Endodermal cell (in vitro differentiated cells): Measurements from ENCODE around the gene JAML. TPM values are rescaled to one million over a fixed set of nuclear protein-coding genes. Genes with fewer than 3 reads are reported as not detected.

Experiments
- DNase-seq: peaks from one replicate; pipeline ENCODE4 v3.0.0-alpha.2; 2017
- H3K27ac ChIP-seq: 2 replicates; pipeline ENCODE4 v1.5.1; 2013; ENCODE audit warnings: mild to moderate bottlenecking, low read depth, low read length, moderate library complexity
- H3K27me3 ChIP-seq: 2 replicates; pipeline ENCODE4 v1.6.1; 2013; ENCODE audit warnings: mild to moderate bottlenecking, low read length, moderate library complexity; ENCODE audit not compliant: insufficient read depth, control insufficient read depth, poor library complexity, severe bottlenecking
- H3K36me3 ChIP-seq: 2 replicates; pipeline ENCODE4 v1.7.0; 2013; ENCODE audit warnings: mild to moderate bottlenecking, low read length, moderate library complexity; ENCODE audit not compliant: control insufficient read depth, insufficient read depth
- H3K4me1 ChIP-seq: one replicate; pipeline ENCODE4 v1.7.0; 2013; ENCODE audit warnings: low read length; ENCODE audit not compliant: control insufficient read depth, insufficient read depth
- H3K4me3 ChIP-seq: 2 replicates; pipeline ENCODE4 v1.5.1; 2013; ENCODE audit warnings: mild to moderate bottlenecking, low read length, moderate library complexity
- H3K9ac ChIP-seq: 2 replicates; pipeline ENCODE4 v1.6.1; 2013; ENCODE audit warnings: mild to moderate bottlenecking, low read length, moderate library complexity; ENCODE audit not compliant: poor library complexity, severe bottlenecking; ENCODE audit errors: extremely low read depth
- H3K9me3 ChIP-seq: 2 replicates; pipeline ENCODE4 v1.6.1; 2013; ENCODE audit warnings: mild to moderate bottlenecking, low read length, moderate library complexity; ENCODE audit not compliant: control insufficient read depth
- H3K27ac Mint-ChIP-seq: 2 replicates; pipeline ENCODE4 v1.8.0; 2020; ENCODE audit warnings: mixed read lengths
- H3K27me3 Mint-ChIP-seq: 2 replicates; pipeline ENCODE4 v1.8.0; 2021; ENCODE audit warnings: mild to moderate bottlenecking, mixed read lengths; ENCODE audit not compliant: insufficient read depth
- H3K36me3 Mint-ChIP-seq: 2 replicates; pipeline ENCODE4 v1.8.0; 2020; ENCODE audit warnings: low read depth, mixed read lengths
- H3K4me1 Mint-ChIP-seq: 2 replicates; pipeline ENCODE4 v1.8.0; 2020; ENCODE audit warnings: mixed read lengths
- H3K4me3 Mint-ChIP-seq: 2 replicates; pipeline ENCODE4 v1.8.0; 2020; ENCODE audit warnings: mild to moderate bottlenecking, moderate library complexity, mixed read lengths
- H3K9me3 Mint-ChIP-seq: 2 replicates; pipeline ENCODE4 v1.8.0; 2020; ENCODE audit warnings: mild to moderate bottlenecking, mixed read lengths
- CTCF ChIP-seq: fragments of 200-600 bp; sonication (generic); conservative IDR thresholded peaks from 2 replicates; pipeline ENCODE4 v1.5.0; 2021; ENCODE audit warnings: antibody characterized with exemption, mild to moderate bottlenecking
- WGBS, 2 experiments: methylation state at CpG; one replicate each; pipeline versions ENCODE4 v1.1.5 to v1.1.7; 2013; ENCODE audit warnings: missing lambda C conversion rate in 2 of 2, mixed read lengths in 1 of 2; ENCODE audit not compliant: insufficient coverage in 1 of 2, insufficient read length in 1 of 2; 5-methylcytosine and 5-hydroxymethylcytosine counted together
- total RNA-seq, 2 donors: library from RNA; stranded (reverse); fragmentation: NEBNext Ultra II Directional in 1 of 2; extraction: Animal tissue kit (Norgen Biotek cat#: 25700) in 1 of 2; gene quantifications; 2 replicates in 1 of 2; 3 replicates in 1 of 2; pipeline ENCODE4 v1.2.1, GENCODE V29; 2021

The JAML gene
- total RNA-seq, 2 donors from 2014 or later: 0.40 to 0.55 TPM

GRCh38 chr11:118145285-118146227 lies 79.3 kb downstream of the JAML start:
- Mint-ChIP-seq H3K27ac (no peak overlapping the region), H3K9me3 (no peaks in the 10 kb centered on the region), H3K4me3 (peak overlapping the region; percentile 63), H3K4me1 (peaks cover 8% of the 10 kb centered on the region), H3K36me3 (no peaks in the 10 kb centered on the region), H3K27me3 (peaks cover 90% of the 10 kb centered on the region)
- TF ChIP-seq CTCF: peak; percentile 95
- 0 to 1% methylated on average over 12 to 78 of the region's 78 CpGs for WGBS, 2 experiments
- Histone ChIP-seq H3K27me3 (peaks cover 79% of the 10 kb centered on the region), H3K9ac (no peak overlapping the region), H3K36me3 (no peaks in the 10 kb centered on the region), H3K9me3 (no peaks in the 10 kb centered on the region), H3K4me3 (peak overlapping the region; percentile 79), H3K27ac (no peak overlapping the region), H3K4me1 (no peaks in the 10 kb centered on the region)
- peak; percentile 97 for DNase-seq

GRCh38 chr11:118144301-118145268 lies 80.2 kb downstream of the JAML start:
- H3K36me3 Mint-ChIP-seq: no peaks in the 10 kb centered on the region
- Histone ChIP-seq H3K9me3 (no peaks in the 10 kb centered on the region), H3K4me3 (no peak overlapping the region), H3K9ac (no peak overlapping the region), H3K36me3 (no peaks in the 10 kb centered on the region), H3K4me1 (no peaks in the 10 kb centered on the region), H3K27ac (no peak overlapping the region), H3K27me3 (peaks cover 73% of the 10 kb centered on the region)
- DNase-seq: no peak
- peaks cover 87% of the 10 kb centered on the region for H3K27me3 Mint-ChIP-seq
- no peaks in the 10 kb centered on the region for H3K9me3 Mint-ChIP-seq
- H3K4me1 Mint-ChIP-seq: peaks cover 8% of the 10 kb centered on the region
- no peak overlapping the region for H3K4me3 Mint-ChIP-seq
- no peak for TF ChIP-seq CTCF
- no peak overlapping the region for H3K27ac Mint-ChIP-seq
- 77 to 82% methylated on average over 16 to 20 of the region's 20 CpGs for WGBS, 2 experiments

Other genes with a start within 250 kb of the JAML start
- gene IL10RA, start 238.6 kb downstream of the JAML start, total RNA-seq: under 1 TPM; 0.46 to 0.51 TPM
- not detected for gene TMPRSS4, start 147.9 kb downstream of the JAML start, total RNA-seq
- gene SMIM35, start 138.0 kb downstream of the JAML start, total RNA-seq: not detected
- under 1 TPM; 0.15 to 0.20 TPM for gene SCN4B, start 72.2 kb downstream of the JAML start, total RNA-seq
- under 1 TPM; 0.11 to 0.20 TPM for gene SCN2B, start 48.4 kb downstream of the JAML start, total RNA-seq
- gene MPZL3, start 27.4 kb upstream of the JAML start, total RNA-seq: 1 to 10 TPM; 4.1 to 5.7 TPM
- gene MPZL2, start 39.3 kb upstream of the JAML start, total RNA-seq: 1 to 10 TPM; 3.2 to 4.4 TPM
- under 1 TPM in 1 of 2 donors, not detected in 1; 0.29 TPM for gene CD3E, start 79.7 kb upstream of the JAML start, total RNA-seq
- gene CD3D, start 117.7 kb upstream of the JAML start, total RNA-seq: under 1 TPM in 1 of 2 donors, not detected in 1; 0.92 TPM
- not detected for gene CD3G, start 119.3 kb upstream of the JAML start, total RNA-seq
- 10 to 100 TPM; 39.6 to 42.6 TPM for gene UBE4A, start 134.6 kb upstream of the JAML start, total RNA-seq
- gene ATP5MG, start 176.6 kb upstream of the JAML start, total RNA-seq: 100 to 1,000 TPM; 214 to 283 TPM
- 10 to 100 TPM; 76.9 to 78.8 TPM for gene KMT2A, start 211.5 kb upstream of the JAML start, total RNA-seq